Measurements from ENCODE around the gene TRIM7.
"Not testable (repeated sequence)": the region's sequence is repeated elsewhere in the genome, so short reads cannot be mapped to it uniquely, and the experiment has no call there.

The TRIM7 gene

GRCh38 chr5:181146927-181147636 lies 57.9 kb downstream of the TRIM7 start, which contains the start of gene OR2V2:
Gene OR2V2, plus strand, starts transcription at chr5:181147586. Its CDS starts 7,357 bp downstream, at chr5:181154943.
- DNase-seq = not testable (repeated sequence)

DNA sequence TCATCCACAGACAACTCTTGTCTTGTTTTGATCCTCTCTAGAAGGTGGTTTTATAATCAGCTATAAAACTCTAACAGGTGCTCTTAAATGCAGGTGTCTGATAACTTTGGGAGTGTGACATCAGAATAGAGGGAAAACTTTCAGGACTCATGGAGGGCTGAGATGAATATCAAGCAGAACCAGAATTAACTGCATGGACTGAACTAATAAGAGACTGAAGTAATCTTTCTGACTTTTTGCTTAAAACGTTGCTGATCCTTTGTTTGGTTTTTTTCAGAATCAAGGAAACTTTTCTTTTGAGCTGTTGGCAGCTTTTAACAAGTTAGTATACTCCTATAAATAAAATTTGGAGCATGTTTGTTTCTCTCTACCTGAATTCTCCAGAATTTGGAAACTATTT lies 59.9 kb downstream of the TRIM7 start:
- no peak for DNase-seq
